Activated T-cell treated with anti-CD3 and anti-CD28 coated beads, Interleukin-2, amount 50 U/mL, for 48 hours (primary cell): ENCODE data around the gene SETD9.
A peak's percentile ranks its signal among the peaks of the same experiment; 100 is the strongest.

Experiments used
- DNase-seq, 2 experiments: peaks; one replicate each; pipeline ENCODE4 v3.0.0-alpha.2; 2020

Gene SETD9, protein sequence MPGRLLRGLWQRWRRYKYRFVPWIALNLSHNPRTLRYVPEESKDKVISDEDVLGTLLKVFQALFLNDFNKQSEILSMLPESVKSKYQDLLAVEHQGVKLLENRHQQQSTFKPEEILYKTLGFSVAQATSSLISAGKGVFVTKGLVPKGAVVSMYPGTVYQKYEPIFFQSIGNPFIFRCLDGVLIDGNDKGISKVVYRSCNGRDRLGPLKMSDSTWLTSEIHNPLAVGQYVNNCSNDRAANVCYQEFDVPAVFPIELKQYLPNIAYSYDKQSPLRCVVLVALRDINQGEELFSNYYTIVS

DNA sequence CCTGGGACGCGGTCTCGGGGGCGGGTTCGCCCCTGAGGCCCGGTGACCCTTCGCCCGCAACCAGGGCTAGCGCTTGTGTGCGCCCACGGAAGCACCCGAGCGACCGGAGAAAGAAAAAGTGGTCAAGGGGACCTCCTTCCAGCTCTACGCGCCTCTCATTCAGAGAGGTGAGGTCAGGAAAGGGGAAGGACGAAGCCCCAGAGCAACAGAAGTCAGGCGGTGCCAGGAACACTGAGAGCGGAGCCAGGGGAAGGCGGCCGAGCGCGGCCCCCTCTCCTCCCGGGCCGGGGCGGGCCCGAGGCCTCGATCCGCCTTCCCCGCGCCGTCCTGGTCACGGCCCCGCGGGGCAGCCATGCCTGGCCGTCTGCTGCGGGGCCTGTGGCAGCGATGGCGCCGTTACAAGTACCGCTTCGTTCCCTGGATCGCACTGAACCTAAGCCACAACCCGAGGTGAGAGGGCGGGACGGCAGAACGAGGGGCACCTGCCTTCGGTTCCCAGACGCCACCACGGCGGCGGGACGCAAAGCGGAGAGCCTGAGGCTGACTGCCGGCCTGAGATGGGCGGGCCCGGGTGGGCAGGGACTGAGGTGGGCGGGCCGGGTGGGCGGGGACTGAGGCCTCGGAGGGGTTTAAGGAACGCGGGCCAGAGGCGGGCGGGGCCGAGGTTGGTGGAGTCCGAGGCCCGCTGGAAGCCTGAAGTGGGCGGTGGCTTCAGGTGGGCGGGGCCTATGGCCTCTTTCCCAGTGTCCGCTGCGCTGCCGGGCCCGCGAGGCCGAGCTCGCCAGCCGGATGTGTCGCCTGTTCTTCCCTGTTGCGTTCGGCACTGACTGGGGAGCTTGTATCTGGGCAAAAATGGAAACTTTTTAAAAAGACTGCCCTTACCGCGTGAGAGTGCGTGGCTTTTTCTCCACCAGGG is at the start of gene SETD9:
Gene SETD9 (plus strand): TSS at position 303 of the 916 bp plus-strand sequence. CDS start 50 bp downstream, at position 353.
- peak; percentile 96 for DNase-seq

DNA sequence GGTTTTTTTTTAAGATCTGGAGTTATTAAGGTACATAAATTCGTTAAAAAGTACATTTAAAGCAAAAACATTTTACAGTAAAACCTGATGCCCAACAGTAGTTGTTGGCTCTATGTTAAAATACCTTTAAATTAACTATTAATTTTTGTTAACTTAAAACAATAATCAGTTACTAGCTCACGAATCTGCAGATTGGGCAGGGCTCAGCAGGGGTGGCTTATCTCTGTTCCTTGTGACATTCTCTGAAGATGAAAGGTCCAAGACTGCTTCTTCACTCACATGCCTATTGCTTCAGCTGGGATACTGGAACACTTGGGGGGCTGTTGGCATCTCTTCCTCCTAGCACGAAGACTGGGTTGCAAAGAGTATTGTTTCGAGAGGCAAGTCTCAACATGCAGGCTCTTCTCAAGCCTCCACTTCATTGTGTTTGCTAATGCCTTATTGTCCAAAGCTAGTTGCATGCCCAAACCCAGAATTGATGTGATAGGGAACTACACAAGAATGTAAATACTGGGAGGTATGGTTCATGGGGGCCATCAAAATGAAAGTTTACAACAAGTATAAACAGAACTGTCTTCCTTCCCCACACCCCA is 47.4 kb upstream of the SETD9 start:
- DNase-seq: no peak

DNA sequence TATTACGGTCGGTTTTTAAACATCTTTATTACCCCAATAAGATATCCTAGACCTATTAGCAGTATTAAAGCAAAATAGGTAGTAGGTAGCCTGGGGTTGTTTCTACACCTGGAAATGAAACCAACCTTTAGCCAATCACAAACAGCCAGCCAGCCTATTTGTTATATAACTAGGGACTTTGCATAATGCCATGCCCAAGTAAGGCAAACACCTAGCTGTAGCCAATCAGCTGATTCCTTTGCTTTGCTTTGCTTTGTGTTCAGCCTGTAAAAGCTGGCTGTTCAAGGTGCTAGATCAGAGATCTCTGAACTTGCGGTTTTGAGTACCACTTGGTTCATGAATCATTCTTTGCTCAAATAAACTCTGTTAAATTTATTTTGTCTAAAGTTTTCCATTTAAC is 46.5 kb upstream of the SETD9 start:
- no peak for DNase-seq

DNA sequence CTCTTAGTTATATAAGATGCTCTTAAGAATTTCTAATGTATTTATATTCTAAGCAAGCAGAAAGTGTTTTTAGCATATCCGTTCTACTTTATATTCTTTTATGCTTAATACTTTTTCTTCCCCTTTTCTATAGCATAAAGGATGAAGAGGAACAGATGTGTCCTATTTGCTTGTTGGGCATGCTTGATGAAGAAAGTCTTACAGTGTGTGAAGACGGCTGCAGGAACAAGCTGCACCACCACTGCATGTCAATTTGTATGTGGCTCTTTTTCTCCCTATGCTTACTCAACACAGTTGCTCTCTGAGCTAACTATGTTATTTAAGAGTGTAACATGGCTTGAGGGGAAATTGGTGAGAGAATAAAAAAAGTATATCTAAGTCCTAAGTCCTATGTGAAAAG is 37.6 kb upstream of the SETD9 start:
- DNase-seq: no peak

DNA sequence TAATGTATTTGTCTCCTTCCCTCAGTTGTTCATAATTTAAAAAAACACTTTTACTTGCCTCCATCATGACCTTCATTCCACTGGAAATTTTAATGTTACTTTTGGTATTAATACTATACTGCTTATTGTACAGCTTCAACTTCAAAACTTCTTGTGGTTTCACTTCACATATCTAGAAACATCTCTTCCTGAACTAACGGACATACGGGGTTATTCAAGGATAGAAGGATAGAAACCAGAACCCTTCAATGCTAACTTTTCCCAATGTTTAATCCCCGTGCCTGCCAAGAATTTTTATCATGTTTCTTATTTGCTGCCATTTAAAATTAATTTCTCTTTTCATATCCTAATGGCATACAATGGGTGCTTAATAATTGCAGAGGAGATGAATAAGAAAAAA is 36.3 kb upstream of the SETD9 start:
- DNase-seq: no peak

DNA sequence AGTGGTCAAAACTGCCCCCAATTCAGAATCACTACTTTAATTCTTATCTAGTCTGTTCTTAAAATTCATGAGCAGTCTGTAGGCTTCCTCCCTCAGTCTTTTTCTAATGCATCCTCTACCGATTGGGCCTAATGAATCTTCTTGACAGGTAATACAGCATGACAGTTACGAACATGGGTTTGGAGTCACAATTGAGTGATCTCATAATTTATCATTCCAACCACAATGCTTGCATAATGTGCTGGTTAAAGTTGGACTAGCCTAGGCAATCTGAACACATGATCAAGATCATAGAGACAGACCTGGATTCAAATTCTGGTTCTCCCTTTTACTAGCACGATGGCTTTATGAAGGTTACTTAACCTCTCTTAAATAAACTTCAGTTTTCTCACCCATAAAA is 33.1 kb upstream of the SETD9 start:
- no peak for DNase-seq

DNA sequence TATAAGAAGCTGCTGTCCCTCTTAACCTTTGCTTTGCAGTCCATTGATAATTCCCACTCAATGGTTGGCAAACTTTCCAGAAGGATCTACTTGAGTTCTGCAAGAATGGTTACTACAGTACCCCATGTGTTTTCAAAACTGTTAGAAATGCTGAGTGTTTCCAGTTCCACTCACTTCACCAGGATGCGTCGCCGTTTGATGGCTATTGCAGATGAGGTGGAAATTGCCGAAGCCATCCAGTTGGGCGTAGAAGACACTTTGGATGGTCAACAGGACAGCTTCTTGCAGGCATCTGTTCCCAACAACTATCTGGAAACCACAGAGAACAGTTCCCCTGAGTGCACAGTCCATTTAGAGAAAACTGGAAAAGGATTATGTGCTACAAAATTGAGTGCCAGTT is 27.8 kb upstream of the SETD9 start:
- DNase-seq: no peak

DNA sequence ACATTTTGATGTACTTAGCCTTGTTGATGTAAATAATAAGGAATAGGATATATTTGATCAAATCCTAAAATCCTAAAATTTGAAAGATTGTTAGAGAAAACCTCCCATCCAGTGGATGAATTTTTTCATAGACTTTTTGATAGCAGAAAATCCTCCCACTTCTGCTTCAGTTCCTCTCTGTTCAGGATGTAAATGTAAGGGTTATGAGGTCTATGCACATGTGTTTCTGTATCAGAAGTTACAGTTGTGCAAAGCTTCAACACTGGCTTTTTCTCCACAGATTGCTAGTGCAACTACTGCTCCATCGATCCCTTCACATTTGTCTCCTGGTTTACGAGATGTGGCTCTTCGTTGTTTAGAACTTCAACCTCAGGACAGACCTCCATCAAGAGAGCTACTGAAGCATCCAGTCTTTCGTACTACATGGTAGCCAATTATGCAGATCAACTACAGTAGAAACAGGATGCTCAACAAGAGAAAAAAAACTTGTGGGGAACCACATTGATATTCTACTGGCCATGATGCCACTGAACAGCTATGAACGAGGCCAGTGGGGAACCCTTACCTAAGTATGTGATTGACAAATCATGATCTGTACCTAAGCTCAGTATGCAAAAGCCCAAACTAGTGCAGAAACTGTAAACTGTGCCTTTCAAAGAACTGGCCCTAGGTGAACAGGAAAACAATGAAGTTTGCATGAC is 16.0 kb upstream of the SETD9 start:
- no peak for DNase-seq

DNA sequence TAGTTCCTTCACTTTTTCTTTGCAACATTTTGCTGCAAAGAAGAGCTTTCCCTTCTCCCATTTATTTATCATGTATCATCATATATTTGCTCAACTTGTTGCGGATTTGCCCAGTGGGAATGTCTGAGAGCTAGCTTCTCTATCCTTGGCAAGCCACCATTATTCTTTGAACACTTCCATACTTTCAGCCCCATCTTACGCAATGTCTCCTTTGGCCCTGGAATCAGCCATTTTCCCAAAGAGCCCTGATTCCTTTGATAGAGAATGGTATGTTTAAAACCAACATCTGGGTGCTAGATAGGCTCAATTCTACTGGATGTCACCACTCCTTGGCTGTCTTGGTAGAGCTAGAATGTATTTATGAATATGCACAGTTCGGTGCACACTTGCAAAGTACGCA is 12.6 kb upstream of the SETD9 start:
- DNase-seq: no peak

DNA sequence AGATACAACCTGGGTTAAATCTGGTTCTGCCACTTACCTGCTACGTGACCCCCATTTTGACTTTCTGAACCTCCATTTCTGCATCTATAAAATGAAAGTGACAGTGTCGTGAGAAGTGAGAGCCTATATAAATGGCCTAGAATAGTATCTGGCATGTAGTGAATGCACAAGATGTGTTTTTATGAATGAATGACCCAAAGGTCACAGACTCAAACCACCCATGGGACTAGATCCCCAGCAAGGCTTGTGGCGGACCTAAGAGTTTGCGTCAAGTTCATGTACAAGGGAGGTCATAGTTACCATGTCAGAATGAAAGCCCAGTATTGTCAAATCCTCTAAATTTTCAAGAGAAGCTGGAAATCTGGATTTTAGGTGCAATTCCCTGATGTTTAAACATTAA is 11.2 kb upstream of the SETD9 start:
- DNase-seq: no peak

DNA sequence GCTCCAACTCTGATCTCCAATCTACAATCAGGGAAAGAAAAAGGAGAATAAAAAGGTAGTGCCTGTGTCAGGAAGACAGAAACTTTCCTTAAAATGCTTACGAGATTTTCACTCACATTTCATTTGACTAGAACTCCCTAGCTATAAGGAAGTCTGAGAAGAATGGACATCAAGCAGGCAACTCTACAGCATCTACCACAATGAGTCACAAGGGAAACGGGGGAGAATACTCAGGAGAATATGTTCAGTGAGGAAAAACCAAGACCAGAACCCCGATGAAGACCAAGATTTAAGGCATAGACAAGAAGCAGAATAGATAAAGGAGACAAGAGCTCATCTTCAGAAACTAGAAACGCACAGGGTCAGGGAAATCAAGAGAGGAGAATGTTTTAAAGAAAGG is 9.0 kb upstream of the SETD9 start:
- no peak for DNase-seq

DNA sequence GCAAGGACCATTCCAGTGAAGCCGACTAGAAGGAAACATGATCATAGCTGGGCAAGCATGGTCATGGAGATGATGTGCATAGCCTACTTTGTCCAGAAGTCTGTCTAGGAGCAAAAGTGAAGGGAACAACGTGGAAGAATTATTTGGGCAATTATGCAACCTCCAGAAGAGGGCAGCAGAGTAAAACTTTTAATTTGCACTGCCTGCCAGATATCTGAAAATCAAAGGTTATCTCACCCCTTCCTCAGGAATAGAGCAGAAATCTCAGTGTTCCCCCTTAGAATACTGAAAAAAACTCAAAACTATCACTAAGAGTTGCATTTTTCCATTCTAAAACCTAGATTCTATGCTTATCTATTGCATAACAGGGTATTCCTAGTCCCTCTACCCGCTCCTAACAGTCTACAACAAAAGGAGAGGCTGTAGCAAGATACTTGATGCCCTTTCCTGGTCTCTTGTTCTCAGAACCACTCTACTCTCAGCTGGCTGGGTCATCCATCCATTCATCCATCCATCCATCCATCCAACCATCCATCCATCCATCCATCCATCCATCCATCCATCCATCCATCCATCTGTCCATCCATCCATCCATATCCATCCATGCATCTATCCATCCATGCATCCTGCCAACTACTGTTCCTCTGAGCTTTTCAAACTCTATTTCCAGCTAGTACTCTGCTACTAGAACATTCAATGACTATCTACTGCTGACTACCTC is 8.4 kb upstream of the SETD9 start:
- DNase-seq: peak; percentile 23 to 31

DNA sequence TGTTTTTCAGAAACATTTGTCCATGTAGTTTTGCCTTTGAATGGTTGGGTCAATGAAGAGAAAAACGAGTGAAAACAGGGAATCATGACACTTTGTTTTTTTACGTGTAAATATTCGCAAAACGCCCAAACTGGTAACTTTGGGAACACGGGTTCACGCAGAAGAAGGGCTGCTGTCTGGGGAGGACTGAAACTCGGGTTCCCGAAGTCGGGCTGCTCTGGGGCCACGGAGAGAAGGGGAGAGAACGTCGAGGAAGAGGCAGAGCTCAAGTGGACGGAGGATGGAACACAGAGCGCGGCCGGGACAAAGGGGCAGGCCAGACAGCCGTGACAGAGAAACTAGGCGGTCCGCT is 478 bp upstream of the SETD9 start:
- DNase-seq: no peak

DNA sequence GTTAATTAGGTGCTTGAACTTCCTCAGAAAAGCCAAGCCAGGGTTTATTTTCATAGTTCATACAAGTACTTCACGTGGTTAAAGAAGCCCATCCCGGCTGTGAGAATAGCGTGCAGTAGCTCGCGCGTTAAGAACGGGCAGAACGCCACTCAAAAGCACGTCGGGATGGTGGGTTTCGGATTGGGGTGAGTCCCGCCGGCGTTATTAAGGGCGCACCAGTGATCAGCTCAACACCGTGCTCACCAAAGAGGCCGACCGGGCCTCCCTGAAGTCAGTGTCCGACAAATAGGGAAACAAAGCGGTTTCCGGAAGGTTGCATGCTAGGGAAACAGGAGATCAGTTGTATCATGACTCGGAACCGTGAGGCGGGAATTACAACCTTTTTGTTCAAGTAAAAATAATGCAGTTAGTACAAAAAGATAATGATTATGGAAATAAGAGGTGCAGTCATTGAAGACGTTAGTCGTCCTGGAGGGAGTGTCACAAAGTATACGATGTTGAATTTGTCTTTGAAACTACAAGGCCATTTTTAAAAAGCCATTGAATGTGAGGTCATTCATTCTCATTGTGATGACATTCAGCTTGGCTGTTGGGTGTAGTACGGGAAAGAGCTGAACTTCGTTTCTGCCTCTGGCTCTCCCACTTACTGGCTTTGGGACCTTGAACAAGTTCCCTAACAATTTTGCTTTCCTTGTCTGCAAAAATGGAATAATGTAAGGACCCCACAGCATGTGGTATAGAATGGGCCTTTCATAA is 992 bp downstream of the SETD9 start:
- no peak for DNase-seq

DNA sequence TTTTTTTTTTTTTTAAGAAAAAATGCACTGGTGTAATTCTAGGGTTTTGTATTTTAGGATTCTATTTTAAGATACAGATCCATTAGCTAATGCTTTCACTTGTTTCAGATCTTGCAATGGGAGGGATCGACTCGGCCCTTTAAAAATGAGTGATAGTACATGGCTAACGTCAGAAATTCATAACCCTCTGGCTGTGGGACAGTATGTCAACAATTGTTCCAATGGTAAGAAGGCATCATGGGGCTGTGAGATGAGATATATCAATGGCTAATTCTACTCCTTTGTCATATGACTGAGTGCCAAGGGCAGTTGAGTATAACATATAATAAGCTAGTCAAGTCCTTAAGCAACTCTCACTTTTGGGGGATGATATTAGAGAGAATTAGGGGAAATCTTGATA is 4.4 kb downstream of the SETD9 start:
- no peak for DNase-seq

DNA sequence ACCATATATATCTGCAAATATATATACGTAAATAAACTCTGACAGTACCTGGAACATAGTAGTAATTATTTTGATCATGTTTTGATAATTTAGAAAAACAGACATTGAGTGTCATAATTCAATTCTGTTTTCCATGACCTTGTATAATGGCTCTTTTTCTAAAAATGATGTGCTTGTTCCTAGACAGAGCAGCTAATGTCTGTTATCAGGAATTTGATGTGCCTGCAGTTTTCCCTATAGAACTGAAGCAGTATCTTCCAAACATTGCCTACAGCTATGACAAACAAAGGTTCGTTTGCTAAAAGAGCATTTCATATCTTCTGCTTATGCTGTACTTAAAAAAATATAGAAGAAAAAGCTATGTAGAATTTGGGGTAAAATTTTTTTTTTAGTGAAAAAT is 5.3 kb downstream of the SETD9 start:
- DNase-seq: no peak

DNA sequence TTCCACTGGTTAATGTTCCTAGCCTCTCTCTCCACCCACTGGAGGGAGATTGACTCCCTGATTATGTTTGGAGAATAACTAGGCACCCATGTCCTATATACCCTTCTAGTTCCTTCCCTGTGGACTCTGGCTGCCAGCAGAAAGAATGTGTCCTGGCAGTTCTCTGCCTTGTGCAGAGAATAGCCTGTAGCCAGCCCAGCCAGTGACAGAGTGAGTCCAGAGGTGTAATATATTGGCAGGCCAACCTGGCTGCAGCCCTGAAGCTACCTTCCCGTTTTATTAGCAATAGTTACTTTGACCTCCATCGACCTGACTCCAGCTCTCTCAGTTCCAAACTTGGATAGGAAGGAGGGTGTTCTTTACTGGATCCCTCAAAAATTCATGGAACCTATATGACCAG is 8.1 kb downstream of the SETD9 start:
- DNase-seq: no peak

DNA sequence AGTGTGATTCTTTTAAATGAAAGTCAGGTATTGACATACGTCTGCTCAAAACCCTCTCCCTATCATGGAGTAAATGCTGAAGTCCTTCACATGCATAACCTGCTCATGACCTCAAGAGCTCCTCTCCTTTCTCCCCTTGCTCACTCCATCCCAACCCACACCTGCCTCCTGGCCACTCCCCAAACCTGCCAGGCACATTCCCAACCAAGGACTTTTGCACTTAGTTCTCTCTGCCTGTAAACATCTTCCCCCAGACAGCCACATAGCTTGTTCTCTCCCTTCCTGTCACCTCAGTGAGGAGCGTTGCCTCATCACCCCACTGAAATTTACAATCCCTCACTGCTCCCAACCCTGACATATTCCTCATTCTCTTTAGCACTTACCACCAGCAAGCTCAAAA is 8.7 kb downstream of the SETD9 start:
- no peak for DNase-seq

DNA sequence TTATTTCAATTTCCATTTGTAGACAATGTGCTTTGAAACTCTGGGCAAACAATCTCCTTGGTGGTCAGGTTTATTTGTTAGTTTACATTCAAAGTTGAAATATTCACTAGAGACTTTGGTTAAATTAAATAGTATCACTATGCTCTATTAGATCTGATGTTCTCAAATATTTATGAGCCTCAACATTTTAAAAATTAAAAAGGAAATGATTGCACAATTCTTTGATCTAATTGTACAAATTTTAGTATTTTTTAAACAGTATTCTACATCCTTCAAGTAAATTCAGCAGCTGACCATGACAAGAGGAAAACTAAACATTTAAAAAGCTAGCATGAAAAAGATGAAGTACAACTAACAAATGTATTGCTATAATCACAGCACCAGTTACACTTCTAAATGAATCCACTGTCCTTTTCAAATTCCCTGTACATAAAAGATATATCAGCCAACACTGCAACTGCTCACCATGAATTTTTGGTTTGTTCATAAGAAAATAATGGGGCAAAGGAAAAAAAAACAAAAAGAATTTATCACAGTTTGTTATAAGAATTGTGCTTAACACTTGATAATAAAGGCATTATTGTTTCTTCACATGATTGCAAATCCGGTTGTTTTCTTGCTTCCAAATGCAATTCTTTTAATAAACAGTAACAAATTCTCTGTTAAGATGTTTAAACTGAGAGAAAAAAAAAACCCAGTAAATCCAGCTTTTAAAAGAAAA is 10.7 kb downstream of the SETD9 start:
- DNase-seq: no peak

DNA sequence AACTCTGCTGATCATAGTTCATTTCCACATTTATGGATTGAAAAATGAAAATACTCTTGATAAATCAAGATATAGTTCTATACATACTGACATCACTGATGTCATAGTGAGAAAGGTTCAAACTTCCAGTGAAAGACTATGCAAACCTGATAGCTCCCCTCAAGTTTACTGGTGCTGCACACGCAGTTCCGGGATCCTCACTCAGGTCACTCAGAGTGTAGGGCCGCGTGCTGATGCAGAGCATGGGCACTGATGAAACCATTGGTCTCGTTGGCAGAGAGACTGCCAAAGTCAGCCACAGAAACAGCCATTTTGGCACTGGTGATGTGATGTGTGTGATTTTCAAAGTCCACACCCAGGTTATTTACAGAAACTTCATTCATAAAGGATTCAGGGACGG is 13.5 kb downstream of the SETD9 start:
- DNase-seq: no peak

DNA sequence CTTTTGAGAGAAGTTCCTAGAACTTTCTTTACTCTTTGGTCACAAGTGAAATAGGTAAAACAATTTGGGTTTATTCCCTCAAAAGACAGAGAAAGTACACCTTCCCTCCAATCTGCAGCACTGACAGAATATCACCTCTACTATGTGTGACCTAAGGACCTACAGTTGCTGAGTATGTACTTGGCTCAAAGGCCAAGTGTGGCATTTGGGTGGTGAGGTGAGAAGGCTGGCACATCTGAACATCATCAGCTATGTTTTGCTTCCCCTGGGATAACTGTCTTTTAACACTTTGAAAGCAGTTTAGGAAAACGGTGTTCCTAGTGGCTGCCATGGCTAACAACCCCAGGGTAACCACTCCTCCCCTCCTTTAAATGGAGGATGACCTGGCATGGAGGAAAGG is 24.9 kb downstream of the SETD9 start:
- DNase-seq: no peak
